ENCODE results near the gene IWS1.

The IWS1 gene

DNA sequence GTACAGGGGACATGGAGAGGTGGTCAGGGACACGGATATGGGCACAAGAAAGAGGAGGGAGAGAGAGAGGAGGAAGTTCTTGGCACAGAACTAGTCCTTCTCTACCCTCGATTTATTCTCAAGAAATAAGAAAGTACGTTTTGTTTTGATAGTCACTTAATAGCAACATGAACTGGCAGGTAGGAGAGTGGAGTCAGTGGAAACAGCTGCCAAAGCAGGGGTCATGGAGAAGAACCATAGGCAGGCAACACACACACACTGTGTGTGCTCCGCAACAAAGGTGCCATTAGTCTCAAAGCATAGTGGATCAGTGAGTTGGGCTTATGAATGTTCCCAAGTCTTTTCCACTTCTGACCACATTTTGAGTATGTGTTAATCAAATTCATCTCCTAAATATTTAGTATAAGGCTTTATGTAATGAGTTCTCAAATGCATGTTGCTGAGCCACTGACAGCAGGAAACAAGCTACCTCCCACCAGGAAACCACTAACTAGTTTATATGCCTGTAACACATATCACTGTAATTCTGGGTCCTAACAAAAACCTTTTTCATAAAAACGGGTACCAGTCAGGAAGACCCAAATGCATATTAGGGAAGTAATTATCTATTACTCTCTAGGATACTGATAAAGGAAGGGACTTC, 41.1 kb downstream of the IWS1 start:
- no peak for DNase-seq (ENCODE audit: low read depth)
- TF ChIP-seq, protein P1, sequence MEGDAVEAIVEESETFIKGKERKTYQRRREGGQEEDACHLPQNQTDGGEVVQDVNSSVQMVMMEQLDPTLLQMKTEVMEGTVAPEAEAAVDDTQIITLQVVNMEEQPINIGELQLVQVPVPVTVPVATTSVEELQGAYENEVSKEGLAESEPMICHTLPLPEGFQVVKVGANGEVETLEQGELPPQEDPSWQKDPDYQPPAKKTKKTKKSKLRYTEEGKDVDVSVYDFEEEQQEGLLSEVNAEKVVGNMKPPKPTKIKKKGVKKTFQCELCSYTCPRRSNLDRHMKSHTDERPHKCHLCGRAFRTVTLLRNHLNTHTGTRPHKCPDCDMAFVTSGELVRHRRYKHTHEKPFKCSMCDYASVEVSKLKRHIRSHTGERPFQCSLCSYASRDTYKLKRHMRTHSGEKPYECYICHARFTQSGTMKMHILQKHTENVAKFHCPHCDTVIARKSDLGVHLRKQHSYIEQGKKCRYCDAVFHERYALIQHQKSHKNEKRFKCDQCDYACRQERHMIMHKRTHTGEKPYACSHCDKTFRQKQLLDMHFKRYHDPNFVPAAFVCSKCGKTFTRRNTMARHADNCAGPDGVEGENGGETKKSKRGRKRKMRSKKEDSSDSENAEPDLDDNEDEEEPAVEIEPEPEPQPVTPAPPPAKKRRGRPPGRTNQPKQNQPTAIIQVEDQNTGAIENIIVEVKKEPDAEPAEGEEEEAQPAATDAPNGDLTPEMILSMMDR (IDR thresholded peaks at IDR 0.05; ENCODE audit: insufficient read depth, low read depth, low read length, missing control alignments): no peak
- H3K4me3 ChIP-seq (ENCODE audit: low read depth, low read length): no peak overlapping the region

DNA sequence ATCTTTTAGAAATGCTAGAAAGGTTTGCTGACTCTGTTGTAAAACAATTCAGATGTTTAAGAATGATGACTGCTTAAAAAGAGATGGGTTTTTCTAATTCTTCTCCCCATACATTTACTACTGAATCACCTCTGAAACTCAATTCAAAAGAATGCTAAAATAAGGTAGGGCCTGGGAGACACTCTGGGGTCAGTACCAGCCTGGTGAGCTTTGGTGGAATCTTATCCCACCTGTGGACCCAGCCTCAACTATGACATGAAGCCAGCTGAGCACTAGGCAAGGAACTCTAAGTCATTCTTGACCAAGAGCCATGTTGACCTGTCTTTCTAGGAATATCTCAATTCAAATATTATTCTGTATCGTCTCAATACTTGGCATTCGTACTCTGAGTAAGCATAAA, 44.3 kb downstream of the IWS1 start:
- DNase-seq (ENCODE audit: low read depth): no peak
- H3K4me3 ChIP-seq (ENCODE audit: low read depth, low read length): no peak overlapping the region
- TF ChIP-seq, protein P1 (IDR thresholded peaks at IDR 0.05; ENCODE audit: insufficient read depth, low read depth, low read length, missing control alignments): no peak

DNA sequence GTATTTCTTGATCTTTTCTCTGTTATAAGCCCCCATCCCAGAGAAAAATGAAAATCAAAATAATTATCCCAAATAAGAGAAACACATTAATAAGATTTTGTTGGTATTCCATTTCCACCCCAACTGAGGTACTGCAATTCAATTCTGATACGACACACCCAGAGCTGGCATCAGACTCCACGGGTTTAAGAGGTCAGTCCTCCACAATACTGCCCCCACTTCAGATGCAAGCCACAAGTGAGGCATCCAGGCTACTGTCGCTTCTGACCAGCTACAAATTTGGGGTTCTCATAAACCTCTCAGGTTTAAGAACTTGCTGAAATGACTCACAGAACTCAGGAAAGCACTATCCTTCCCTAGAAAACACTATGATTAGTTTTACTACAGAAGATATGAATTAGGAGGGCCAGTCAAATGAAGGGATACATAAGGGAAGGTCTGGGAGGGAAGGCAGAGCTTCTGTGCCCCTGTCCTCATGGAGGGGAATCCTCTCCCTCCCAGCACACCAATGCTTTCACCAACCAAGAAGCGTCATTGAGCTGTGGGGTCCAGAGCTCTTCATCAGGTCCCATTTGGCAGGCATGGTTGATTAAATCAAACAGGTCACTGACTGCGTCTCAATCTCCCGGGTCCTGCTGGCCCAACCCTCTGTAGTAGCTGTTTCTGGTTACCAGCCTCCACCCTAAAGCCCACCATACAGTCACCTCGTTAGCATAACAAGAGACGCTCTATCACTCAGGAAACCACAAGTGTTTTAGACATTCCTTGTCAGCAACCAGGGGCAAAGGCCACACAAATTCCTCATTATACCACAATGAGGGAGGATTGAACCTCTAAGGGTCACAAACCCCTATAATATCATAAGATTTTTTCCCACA, 46.2 kb downstream of the IWS1 start:
- TF ChIP-seq, protein P1 (IDR thresholded peaks at IDR 0.05; ENCODE audit: insufficient read depth, low read depth, low read length, missing control alignments): no peak
- no peak overlapping the region for H3K4me3 ChIP-seq (ENCODE audit: low read depth, low read length)
- DNase-seq (ENCODE audit: low read depth): no peak

DNA sequence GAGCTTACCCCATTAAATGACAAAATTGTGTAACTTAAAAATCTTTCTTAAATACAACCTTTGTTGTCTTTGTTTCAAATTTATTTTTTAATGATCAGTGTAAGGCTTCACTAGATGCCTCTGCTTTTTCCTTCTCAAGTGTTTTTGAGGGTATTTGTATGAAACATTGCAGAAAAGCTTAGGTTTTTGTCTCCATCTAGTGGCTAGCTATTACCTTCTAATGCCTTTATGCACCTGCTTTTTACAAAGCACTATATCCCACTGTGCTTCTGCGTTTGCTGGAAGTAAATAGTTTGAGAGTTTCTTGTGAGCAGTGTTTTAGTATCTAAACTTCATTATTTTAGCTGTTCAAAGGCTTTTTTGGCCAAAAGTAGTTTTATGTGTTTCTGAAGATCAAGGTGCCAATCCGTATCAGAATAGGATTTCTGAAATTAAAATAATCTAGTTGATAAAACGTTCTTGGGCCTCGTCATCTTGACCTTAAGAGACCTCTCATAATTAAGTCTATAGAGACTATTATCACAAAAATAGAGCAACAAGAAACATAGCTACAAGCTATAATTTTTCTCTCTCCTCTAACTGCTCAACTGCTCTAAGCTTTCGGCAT, 47.0 kb downstream of the IWS1 start:
- DNase-seq (ENCODE audit: low read depth): peak; percentile 59
- H3K4me3 ChIP-seq (ENCODE audit: low read depth, low read length): no peak overlapping the region
- TF ChIP-seq, protein P1 (IDR thresholded peaks at IDR 0.05; ENCODE audit: insufficient read depth, low read depth, low read length, missing control alignments): peak; percentile 59

DNA sequence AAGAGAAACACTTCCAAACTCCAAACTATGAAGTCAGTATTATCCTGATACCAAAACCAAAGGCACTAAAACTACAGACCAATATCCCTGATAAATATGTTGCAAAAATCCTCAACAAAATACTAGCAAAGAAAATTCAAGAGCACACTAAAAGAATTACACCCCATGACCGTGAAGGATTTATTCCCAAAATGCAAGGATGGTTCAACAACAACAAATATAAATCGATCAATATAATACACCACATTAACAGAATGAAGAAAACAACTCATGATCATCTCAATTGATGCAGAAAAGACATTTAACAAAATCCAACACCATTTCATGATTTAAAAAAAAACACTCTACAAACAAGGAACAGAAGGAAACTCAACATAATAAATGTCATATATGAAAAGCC, 50.5 kb downstream of the IWS1 start:
- DNase-seq (ENCODE audit: low read depth): no peak
- no peak overlapping the region for H3K4me3 ChIP-seq (ENCODE audit: low read depth, low read length)
- TF ChIP-seq, protein P1 (IDR thresholded peaks at IDR 0.05; ENCODE audit: insufficient read depth, low read depth, low read length, missing control alignments): no peak

DNA sequence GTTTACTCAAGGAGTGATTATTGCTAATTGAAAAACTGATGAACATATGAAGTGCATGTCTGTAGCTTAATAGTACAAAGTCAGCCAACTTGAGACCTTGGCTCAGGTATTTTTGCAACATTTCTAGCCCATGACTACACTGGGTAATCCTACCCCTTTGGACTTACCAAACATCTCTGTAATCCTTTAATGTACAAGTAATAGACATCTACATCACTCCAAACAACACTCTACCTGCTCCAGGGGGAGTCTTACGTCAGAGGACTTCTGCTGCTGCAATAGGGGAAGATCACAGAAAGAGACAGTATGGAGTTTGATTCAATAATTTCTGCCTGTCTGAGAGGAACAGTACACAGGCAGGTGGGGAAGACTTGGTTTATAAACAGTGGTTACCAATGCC, 54.0 kb downstream of the IWS1 start:
- DNase-seq (ENCODE audit: low read depth): no peak

More for the DNA sequence above, 54.0 kb downstream of the IWS1 start:
- TF ChIP-seq, protein P1 (IDR thresholded peaks at IDR 0.05; ENCODE audit: insufficient read depth, low read depth, low read length, missing control alignments): no peak
- H3K4me3 ChIP-seq (ENCODE audit: low read depth, low read length): no peak overlapping the region
